ENCODE results near the gene EXD3.

The EXD3 gene

GRCh38 chr9:137266585-137267453 is 156.1 kb downstream of the EXD3 start:
- no peak for DNase-seq

- no peak for DNase-seq
These were observed 156.8 kb downstream of the EXD3 start for GRCh38 chr9:137266162-137266527.

GRCh38 chr9:137265496-137266161 is 157.3 kb downstream of the EXD3 start:
- no peak for DNase-seq

GRCh38 chr9:137264067-137264466 is 158.9 kb downstream of the EXD3 start:
- no peak for DNase-seq

- DNase-seq, result no peak
These were observed 159.5 kb downstream of the EXD3 start for GRCh38 chr9:137263506-137263905.

DNA sequence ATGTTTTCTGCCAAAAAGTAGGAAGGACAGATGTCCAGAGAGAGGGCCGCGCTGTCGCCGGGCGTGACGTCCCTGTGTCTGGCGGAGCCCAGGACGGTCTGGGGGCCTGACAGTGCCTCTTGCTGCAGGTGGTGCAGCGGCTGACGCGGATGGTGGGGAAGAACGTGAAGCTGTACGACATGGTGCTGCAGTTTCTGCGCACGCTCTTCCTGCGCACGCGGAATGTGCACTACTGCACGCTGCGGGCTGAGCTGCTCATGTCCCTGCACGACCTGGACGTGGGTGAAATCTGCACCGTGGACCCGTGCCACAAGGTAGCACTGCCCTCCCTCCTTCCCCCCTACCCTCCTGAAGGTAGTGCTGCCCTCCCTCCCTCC is 160.1 kb downstream of the EXD3 start:
- DNase-seq, result no peak

DNA sequence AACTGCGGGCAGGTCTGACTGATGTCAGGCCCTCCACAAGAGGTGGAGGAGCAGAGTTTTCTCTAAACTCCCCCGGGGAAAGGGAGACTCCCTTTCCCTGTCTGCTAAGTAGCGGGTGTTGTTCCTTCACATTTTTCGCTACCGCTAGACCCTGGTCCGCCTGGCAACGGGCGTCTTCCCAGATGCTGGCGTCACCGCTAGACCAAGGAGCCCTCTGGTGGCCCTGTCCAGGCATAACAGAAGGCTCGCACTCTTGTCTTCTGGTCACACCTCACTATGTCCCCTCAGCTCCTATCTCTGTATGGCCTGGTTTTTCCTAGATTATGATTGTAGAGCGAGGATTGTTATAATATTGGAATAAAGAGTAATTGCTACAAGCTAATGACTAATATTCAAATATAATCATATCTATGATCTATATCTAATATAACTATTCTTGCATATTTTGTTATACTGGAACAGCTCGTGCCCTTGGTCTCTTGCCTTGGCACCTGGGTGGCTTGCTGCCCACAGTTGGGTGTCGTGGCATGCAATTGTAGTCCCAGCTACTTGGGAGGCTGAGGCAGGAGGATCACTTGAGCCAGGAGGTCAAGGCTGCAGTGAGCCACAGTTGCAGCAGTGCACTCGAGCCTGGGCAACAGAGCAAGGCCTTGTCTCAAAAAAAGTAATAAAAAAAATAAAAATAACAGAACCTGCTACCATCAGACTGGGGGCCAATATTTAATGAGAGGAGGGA is 160.6 kb downstream of the EXD3 start:
- DNase-seq, result peak; percentile 67

All from NCI-H82 (cell line).